ENCODE results near the gene PRR7.

The PRR7 gene

DNA sequence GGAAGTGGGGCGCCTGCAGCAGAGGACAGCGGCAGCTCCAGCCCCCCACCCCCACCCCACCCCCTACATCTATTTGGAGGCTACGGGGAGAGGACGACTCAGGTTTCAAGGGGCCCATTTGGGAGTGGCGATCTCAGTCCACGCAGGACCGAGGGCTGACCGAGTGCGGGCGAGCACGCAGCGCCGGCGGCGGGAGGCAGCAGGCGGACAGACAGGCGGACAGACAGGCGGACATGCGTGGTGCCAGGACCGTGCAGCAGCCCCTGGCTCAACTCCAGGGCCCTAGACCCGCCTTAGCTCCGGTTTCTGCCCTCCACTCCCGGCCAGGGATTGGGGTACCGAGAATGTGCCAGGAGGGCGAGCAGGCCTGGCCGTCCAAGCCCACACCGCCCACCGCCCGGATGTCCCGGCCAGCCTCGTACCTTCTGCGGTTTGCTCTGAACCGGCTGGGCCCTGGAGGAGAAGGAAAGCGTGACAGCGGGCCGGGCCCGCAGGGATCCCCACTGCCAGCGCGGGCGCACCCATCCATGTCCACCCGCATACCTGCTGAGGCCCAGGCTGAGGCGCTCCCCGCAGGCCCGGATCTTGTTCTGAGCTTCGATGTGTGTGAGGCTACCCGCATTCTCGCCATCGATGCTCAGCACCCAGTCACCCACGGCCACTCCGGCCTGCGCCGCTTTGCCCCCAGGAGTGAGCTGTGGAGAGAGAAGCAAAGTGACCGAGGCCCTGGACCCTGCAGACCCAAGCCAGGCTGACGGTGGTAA lies 45.6 kb downstream of the PRR7 start:
- Histone ChIP-seq H2AFZ (ENCODE audit: low read depth) (no peak overlapping the region), H3K4me3 (IDR thresholded peaks at IDR 0.05; ENCODE audit: insufficient read depth, low read depth, low read length) (no peak overlapping the region), H3K27me3 (ENCODE audit: insufficient read depth, low read depth) (no peaks in the 10 kb centered on the region), H3K36me3 (ENCODE audit: insufficient read depth) (no peaks in the 10 kb centered on the region), H3K27ac (no peak overlapping the region), H4K20me1 (ENCODE audit: insufficient read depth) (no peaks in the 10 kb centered on the region), H3K4me1 (ENCODE audit: low read depth, poor library complexity, severe bottlenecking) (peaks cover 8% of the 10 kb centered on the region), H3K9ac (no peak overlapping the region), H3K79me2 (ENCODE audit: insufficient read depth, low read depth) (no peaks in the 10 kb centered on the region), H3K4me2 (no peak overlapping the region)
- TF ChIP-seq CTCF (conservative IDR thresholded peaks at IDR 0.05; ENCODE audit: low read depth, low read length) = no peak

DNA sequence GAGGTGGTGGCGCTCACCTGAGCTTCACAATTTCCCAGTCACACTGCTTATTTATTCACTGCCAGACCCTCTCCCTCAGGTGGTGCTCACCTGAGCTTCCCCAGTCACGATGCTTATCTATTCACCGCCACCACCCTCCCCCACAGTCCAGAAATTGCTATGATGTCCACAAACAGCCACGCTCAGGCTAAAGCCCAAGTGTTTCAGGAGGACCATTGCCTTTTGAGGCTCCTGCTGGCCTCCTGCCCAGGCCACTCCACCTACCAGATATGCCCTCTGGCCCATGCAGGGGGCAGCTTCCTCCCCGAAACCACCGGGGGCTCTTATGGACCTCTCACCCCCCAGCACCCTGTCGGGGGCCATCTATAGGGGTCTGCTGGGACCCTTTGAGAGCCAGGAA lies 46.2 kb downstream of the PRR7 start:
- H4K20me1 ChIP-seq (ENCODE audit: insufficient read depth) = no peaks in the 10 kb centered on the region
- H3K27ac ChIP-seq = no peak overlapping the region
- no peak for TF ChIP-seq CTCF (conservative IDR thresholded peaks at IDR 0.05; ENCODE audit: low read depth, low read length)
- H3K27me3 ChIP-seq (ENCODE audit: insufficient read depth, low read depth) = no peaks in the 10 kb centered on the region
- H3K36me3 ChIP-seq (ENCODE audit: insufficient read depth) = no peaks in the 10 kb centered on the region
- peaks cover 8% of the 10 kb centered on the region for H3K4me1 ChIP-seq (ENCODE audit: low read depth, poor library complexity, severe bottlenecking)
- no peak overlapping the region for H2AFZ ChIP-seq (ENCODE audit: low read depth)
- H3K79me2 ChIP-seq (ENCODE audit: insufficient read depth, low read depth) = no peaks in the 10 kb centered on the region
- H3K4me3 ChIP-seq (IDR thresholded peaks at IDR 0.05; ENCODE audit: insufficient read depth, low read depth, low read length) = no peak overlapping the region
- H3K9ac ChIP-seq = no peak overlapping the region
- H3K4me2 ChIP-seq = no peak overlapping the region

- Histone ChIP-seq H3K4me3 (IDR thresholded peaks at IDR 0.05; ENCODE audit: insufficient read depth, low read depth, low read length) (no peak overlapping the region), H2AFZ (ENCODE audit: low read depth) (no peak overlapping the region), H3K36me3 (ENCODE audit: insufficient read depth) (no peaks in the 10 kb centered on the region), H3K27ac (no peak overlapping the region), H3K9ac (no peak overlapping the region), H3K4me2 (no peak overlapping the region), H4K20me1 (ENCODE audit: insufficient read depth) (no peaks in the 10 kb centered on the region), H3K79me2 (ENCODE audit: insufficient read depth, low read depth) (no peaks in the 10 kb centered on the region), H3K27me3 (ENCODE audit: insufficient read depth, low read depth) (no peaks in the 10 kb centered on the region), H3K4me1 (ENCODE audit: low read depth, poor library complexity, severe bottlenecking) (peaks cover 6% of the 10 kb centered on the region)
- TF ChIP-seq CTCF (conservative IDR thresholded peaks at IDR 0.05; ENCODE audit: low read depth, low read length) = no peak
Measured at GRCh38 chr5:177493795-177494345, 47.3 kb downstream of the PRR7 start.

GRCh38 chr5:177494346-177495195 lies 48.0 kb downstream of the PRR7 start:
- Histone ChIP-seq H3K4me2 (no peak overlapping the region), H2AFZ (ENCODE audit: low read depth) (no peak overlapping the region), H3K79me2 (ENCODE audit: insufficient read depth, low read depth) (no peaks in the 10 kb centered on the region), H4K20me1 (ENCODE audit: insufficient read depth) (no peaks in the 10 kb centered on the region), H3K36me3 (ENCODE audit: insufficient read depth) (no peaks in the 10 kb centered on the region), H3K4me1 (ENCODE audit: low read depth, poor library complexity, severe bottlenecking) (peaks cover 3% of the 10 kb centered on the region), H3K27ac (no peak overlapping the region), H3K9ac (no peak overlapping the region), H3K27me3 (ENCODE audit: insufficient read depth, low read depth) (no peaks in the 10 kb centered on the region), H3K4me3 (IDR thresholded peaks at IDR 0.05; ENCODE audit: insufficient read depth, low read depth, low read length) (no peak overlapping the region)
- TF ChIP-seq CTCF (conservative IDR thresholded peaks at IDR 0.05; ENCODE audit: low read depth, low read length) = no peak

Measured in KMS-11 (cell line).